ENCODE results near the gene DTX1.

DTX1 gene

GRCh38 chr12:113071135-113072112 is 14.9 kb downstream of the DTX1 start:
- DNase-seq (ENCODE audit: low read depth in 2 of 2) = no peak

GRCh38 chr12:113072136-113072535 is 15.6 kb downstream of the DTX1 start:
- no peak for DNase-seq (ENCODE audit: low read depth in 2 of 2)

- DNase-seq (ENCODE audit: low read depth in 2 of 2) = no peak
Observed at GRCh38 chr12:113073586-113073985, 17.1 kb downstream of the DTX1 start.

GRCh38 chr12:113075137-113075683 is 18.7 kb downstream of the DTX1 start:
- DNase-seq (ENCODE audit: low read depth in 2 of 2) = no peak

- no peak for DNase-seq (ENCODE audit: low read depth in 2 of 2)
Observed at GRCh38 chr12:113077057-113077858, 20.7 kb downstream of the DTX1 start.

GRCh38 chr12:113077859-113078255 is 21.3 kb downstream of the DTX1 start:
- DNase-seq (ENCODE audit: low read depth in 2 of 2) = no peak

- DNase-seq (ENCODE audit: low read depth in 2 of 2) = no peak
Observed at GRCh38 chr12:113081873-113082272, 25.3 kb downstream of the DTX1 start.

GRCh38 chr12:113082486-113083148 is 26.1 kb downstream of the DTX1 start:
- no peak for DNase-seq (ENCODE audit: low read depth in 2 of 2)

GRCh38 chr12:113083863-113084435 is 27.4 kb downstream of the DTX1 start:
- no peak for DNase-seq (ENCODE audit: low read depth in 2 of 2)

GRCh38 chr12:113086249-113087164 is 30.0 kb downstream of the DTX1 start:
- no peak for DNase-seq (ENCODE audit: low read depth in 2 of 2)

GRCh38 chr12:113087193-113087592 is 30.7 kb downstream of the DTX1 start:
- no peak for DNase-seq (ENCODE audit: low read depth in 2 of 2)

GRCh38 chr12:113088037-113088436 is 31.5 kb downstream of the DTX1 start:
- no peak for DNase-seq (ENCODE audit: low read depth in 2 of 2)

- peak; percentile 40 to 58 for DNase-seq (ENCODE audit: low read depth in 2 of 2)
Observed at GRCh38 chr12:113088971-113089756, 32.6 kb downstream of the DTX1 start.

GRCh38 chr12:113089839-113090238 is 33.3 kb downstream of the DTX1 start:
- no peak for DNase-seq (ENCODE audit: low read depth in 2 of 2)

GRCh38 chr12:113090740-113091139 is 34.2 kb downstream of the DTX1 start:
- no peak for DNase-seq (ENCODE audit: low read depth in 2 of 2)

GRCh38 chr12:113091506-113091905 is 35.0 kb downstream of the DTX1 start:
- DNase-seq (ENCODE audit: low read depth in 2 of 2) = no peak

GRCh38 chr12:113092607-113093408 is 36.3 kb downstream of the DTX1 start:
- no peak for DNase-seq (ENCODE audit: low read depth in 2 of 2)

- DNase-seq (ENCODE audit: low read depth in 2 of 2) = no peak
Observed at GRCh38 chr12:113093409-113094101, 37.0 kb downstream of the DTX1 start.

Measured in stimulated activated CD8-positive, alpha-beta memory T cell treated with anti-CD3 and anti-CD28 coated beads, Interleukin-2, amount 100 ng/mL, for 48 hours (primary cell).